HG02759 (cell line): Measurements from ENCODE around the gene SERPINB6.
"Not testable (repeated sequence)": the region's sequence is repeated elsewhere in the genome, so short reads cannot be mapped to it uniquely, and the experiment has no call there.

Experiments used
- ATAC-seq: cut with Tn5 transposase; IDR thresholded peaks from one replicate; pipeline ENCODE4 v1.9.1; 2021; ENCODE audit warnings: mild to moderate bottlenecking, moderate library complexity; ENCODE audit not compliant: unreplicated experiment

Gene SERPINB6

GRCh38 chr6:2977799-2978590 is 6.6 kb upstream of the SERPINB6 start:
- no peak for ATAC-seq

GRCh38 chr6:2977290-2977689 is 5.9 kb upstream of the SERPINB6 start:
- no peak for ATAC-seq

- no peak for ATAC-seq
Observed at GRCh38 chr6:2976571-2977085, 5.3 kb upstream of the SERPINB6 start.

GRCh38 chr6:2976060-2976459 is 4.7 kb upstream of the SERPINB6 start:
- ATAC-seq = no peak

GRCh38 chr6:2973676-2974075 is 2.3 kb upstream of the SERPINB6 start:
- ATAC-seq = no peak

GRCh38 chr6:2973180-2973579 is 1.8 kb upstream of the SERPINB6 start:
- ATAC-seq = not testable (repeated sequence)

- ATAC-seq = not testable (repeated sequence)
Observed at GRCh38 chr6:2972685-2973084, 1.3 kb upstream of the SERPINB6 start.

- not testable (repeated sequence) for ATAC-seq
Observed at GRCh38 chr6:2972219-2972487, 786 bp upstream of the SERPINB6 start.

- ATAC-seq = peak; percentile 79
Observed at GRCh38 chr6:2970753-2971419, 481 bp downstream of the SERPINB6 start.

GRCh38 chr6:2970034-2970685 is 1.2 kb downstream of the SERPINB6 start:
- no peak for ATAC-seq

GRCh38 chr6:2969549-2969948 is 1.8 kb downstream of the SERPINB6 start:
- no peak for ATAC-seq

GRCh38 chr6:2968600-2969135 is 2.7 kb downstream of the SERPINB6 start:
- no peak for ATAC-seq

GRCh38 chr6:2967936-2968335 is 3.4 kb downstream of the SERPINB6 start:
- no peak for ATAC-seq

- no peak for ATAC-seq
Observed at GRCh38 chr6:2966347-2966746, 5.0 kb downstream of the SERPINB6 start.

- ATAC-seq = no peak
Observed at GRCh38 chr6:2964793-2965505, 6.4 kb downstream of the SERPINB6 start.

- ATAC-seq = no peak
Observed at GRCh38 chr6:2963756-2964155, 7.6 kb downstream of the SERPINB6 start.

- ATAC-seq = no peak
Observed at GRCh38 chr6:2962636-2963035, 8.7 kb downstream of the SERPINB6 start.

GRCh38 chr6:2962004-2962403 is 9.4 kb downstream of the SERPINB6 start:
- no peak for ATAC-seq

- no peak for ATAC-seq
Observed at GRCh38 chr6:2961506-2961905, 9.9 kb downstream of the SERPINB6 start.

GRCh38 chr6:2960935-2961334 is 10.4 kb downstream of the SERPINB6 start:
- ATAC-seq = no peak
